GM12878 (cell line): ENCODE data around the gene PRDM15. TPM values are rescaled to one million over a fixed set of nuclear protein-coding genes. Genes with fewer than 3 reads are reported as not detected.

Source experiments
- ATAC-seq: fragments of 200-7000 bp; cut with Tn5 transposase; 3 replicates; pipeline ENCODE4 v1.9.1; 2020; ENCODE audit warnings: mild to moderate bottlenecking, moderate library complexity
- BruUV-seq: library from RNA; stranded (reverse); fragments of 400-500 nt; replicated peaks from 2 replicates; lab custom pipeline; 2021; lab: Mats Ljungman, UMichigan
- CTCF ChIA-PET: fragments of 300-600 bp; sonication (Branson Sonifier 250); formaldehyde crosslinking; extraction: SDS; loops from one replicate; lab custom pipeline; 2021; ENCODE audit warnings: inconsistent platforms; lab: Yijun Ruan, JAX
- POLR2A ChIA-PET: fragments of 350-600 bp; formaldehyde crosslinking; extraction: SDS; loops from one replicate; lab custom pipeline; 2021; ENCODE audit warnings: inconsistent platforms; lab: Charles Lee
- RAD21 ChIA-PET: fragments of 300-600 bp; sonication (Branson Sonifier 250); formaldehyde crosslinking; loops from one replicate; lab custom pipeline; 2023; ENCODE audit warnings: antibody characterized with exemption; ENCODE audit not compliant: unreplicated experiment; lab: Charles Lee
- SMC1A ChIA-PET: fragments of 300-600 bp; sonication (Branson Sonifier 250); formaldehyde crosslinking; loops from one replicate; lab custom pipeline; 2023; ENCODE audit not compliant: unreplicated experiment, uncharacterized antibody; lab: Charles Lee
- DNase-seq: peaks from one replicate; pipeline ENCODE4 v3.0.0-alpha.2; 2011; ENCODE audit warnings: low read depth, low spot score
- FAIRE-seq: peaks from 3 replicates; lab custom pipeline; 2011; peaks lifted over from hg19 to GRCh38; lab: Jason Lieb, UNC
- H2AFZ ChIP-seq: 2 replicates; pipeline ENCODE4 v1.6.0; 2011; ENCODE audit warnings: low read depth, low read length, control low read depth; ENCODE audit not compliant: control insufficient read depth
- H3K27ac ChIP-seq: 2 replicates; pipeline ENCODE4 v1.5.1; 2011; ENCODE audit warnings: control low read depth; ENCODE audit not compliant: control insufficient read depth, insufficient read depth
- H3K27me3 ChIP-seq, 2 experiments: replicated peaks in 1 of 2; 2 replicates each; pipeline versions ENCODE4 v1.6.0 to v1.6.1; 2011; ENCODE audit warnings: low read length in 1 of 2; ENCODE audit not compliant: control insufficient read depth in 2 of 2, insufficient read depth in 2 of 2
- H3K36me3 ChIP-seq, 2 experiments: 2 replicates each; pipeline ENCODE4 v1.5.1; 2011; ENCODE audit warnings: low read length in 1 of 2; ENCODE audit not compliant: control insufficient read depth in 2 of 2, insufficient read depth in 2 of 2
- H3K4me1 ChIP-seq: 2 replicates; pipeline ENCODE4 v1.6.1; 2011; ENCODE audit warnings: mild to moderate bottlenecking, low read length, moderate library complexity, mixed read lengths; ENCODE audit not compliant: control insufficient read depth, insufficient read depth
- H3K4me2 ChIP-seq: 2 replicates; pipeline ENCODE4 v1.6.0; 2011; ENCODE audit warnings: control low read depth; ENCODE audit not compliant: control insufficient read depth, insufficient read depth
- H3K4me3 ChIP-seq: fragments of 200-600 bp; sonication (generic); 2 replicates; pipeline ENCODE4 v1.5.1; 2016
- H3K79me2 ChIP-seq: 2 replicates; pipeline ENCODE4 v1.6.0; 2011; ENCODE audit warnings: low read length; ENCODE audit not compliant: control insufficient read depth, insufficient read depth
- H3K9ac ChIP-seq: 2 replicates; pipeline ENCODE4 v1.8.0; 2011; ENCODE audit warnings: low read length, control low read depth, mixed read lengths; ENCODE audit not compliant: control insufficient read depth, insufficient read depth
- H3K9me3 ChIP-seq: replicated peaks from 3 replicates; pipeline ENCODE4 v1.5.1; 2011; ENCODE audit warnings: mild to moderate bottlenecking, low read length; ENCODE audit not compliant: control insufficient read depth, insufficient read depth
- H4K20me1 ChIP-seq: 2 replicates; pipeline ENCODE4 v1.6.0; 2011; ENCODE audit not compliant: control insufficient read depth, insufficient read depth
- BHLHE40 ChIP-seq, 2 experiments: fragments of 450-650 bp in 1 of 2; IDR thresholded peaks; 2 replicates each; pipeline ENCODE4 v1.6.1; 2011 to 2017; ENCODE audit warnings: low read depth in 2 of 2, borderline replicate concordance in 1 of 2, improper control_type of control experiment in 1 of 2, low read length in 1 of 2, mild to moderate bottlenecking in 1 of 2
- E4F1 ChIP-seq: fragments of 450-650 bp; IDR thresholded peaks from 2 replicates; pipeline ENCODE4 v1.6.1; 2018; ENCODE audit warnings: borderline replicate concordance, mild to moderate bottlenecking; ENCODE audit not compliant: partially characterized antibody
- FOXK2 ChIP-seq: fragments of 450-650 bp; IDR thresholded peaks from 2 replicates; pipeline ENCODE4 v1.6.1; 2017; ENCODE audit warnings: mild to moderate bottlenecking, moderate library complexity
- HDGF ChIP-seq: fragments of 450-650 bp; IDR thresholded peaks from 2 replicates; pipeline ENCODE4 v1.6.1; 2016; ENCODE audit warnings: antibody characterized with exemption
- IKZF1 ChIP-seq: fragments of 450-650 bp; conservative IDR thresholded peaks from 2 replicates; pipeline ENCODE4 v1.6.1; 2017; ENCODE audit warnings: antibody characterized with exemption, mild to moderate bottlenecking
- MXI1 ChIP-seq: fragments of 150-350 bp; IDR thresholded peaks from 2 replicates; pipeline ENCODE4 v1.6.1; 2011; ENCODE audit warnings: low read depth, mild to moderate bottlenecking, inconsistent platforms, low read length, improper control_type of control experiment
- NBN ChIP-seq: fragments of 450-650 bp; IDR thresholded peaks from 2 replicates; pipeline ENCODE4 v1.6.1; 2016
- NFIC ChIP-seq: IDR thresholded peaks from 2 replicates; pipeline ENCODE4 v1.6.1; 2012; ENCODE audit warnings: low read depth, mild to moderate bottlenecking, inconsistent platforms, low read length, moderate library complexity
- RAD51 ChIP-seq: fragments of 450-650 bp; IDR thresholded peaks from 2 replicates; pipeline ENCODE4 v1.6.1; 2016; ENCODE audit warnings: moderate library complexity, mild to moderate bottlenecking, inconsistent platforms
- YY1 ChIP-seq: IDR thresholded peaks from 2 replicates; pipeline ENCODE4 v1.6.1; 2011; ENCODE audit warnings: low read depth, mild to moderate bottlenecking, low read length
- WGBS: methylation state at CpG from one replicate; pipeline ENCODE4 v1.1.6; 2016; ENCODE audit warnings: low lambda C conversion rate; ENCODE audit not compliant: insufficient replicate concordance, insufficient coverage; ENCODE audit errors: missing lambda C conversion rate; 5-methylcytosine and 5-hydroxymethylcytosine counted together
- in situ Hi-C: fragments of 300-500 bp; cut with MboI; formaldehyde crosslinking; loops from 9 replicates; pipeline ENCODE4 v1.14.3; 2018; ENCODE audit warnings: mixed read lengths
- intact Hi-C: fragments of 100-400 bp; cut with micrococcal nuclease; formaldehyde crosslinking; loops from one replicate; pipeline ENCODE4 v1.14.2; 2022; ENCODE audit not compliant: unreplicated experiment
- polyA plus RNA-seq, 11 experiments: library from polyadenylated mRNA; depleted of rRNA in 4 of 11; unstranded in 6 of 11; stranded (reverse) in 5 of 11; fragments of >200 nt; fragmentation: Nextera tagmentation in 4 of 11; fragmentation: Illumina TruSeq in 1 of 11; extraction: Ambion mirVana in 4 of 11; extraction: Trizol in 1 of 11; gene quantifications; 1 replicate in 1 of 11; 2 replicates in 10 of 11; pipeline versions ENCODE4 v1.2.1 to v1.2.3, GENCODE V29; 2011 to 2016; ENCODE audit warnings: inconsistent platforms in 2 of 11, missing spikeins in 2 of 11, low read depth in 1 of 11
- total RNA-seq, 4 experiments: library from RNA; depleted of rRNA in 3 of 4; stranded (reverse); fragments of >200 nt in 3 of 4; fragmentation: Illumina TruSeq in 1 of 4; extraction: Trizol in 1 of 4; gene quantifications; 2 replicates each; pipeline versions ENCODE4 v1.2.1 to v1.2.3, GENCODE V29; 2013 to 2021
- TF ChIP-seq, protein P1 (sequence below), 3 experiments: IDR thresholded peaks in 2 of 3; conservative IDR thresholded peaks in 1 of 3; 2 replicates each; pipeline ENCODE4 v1.5.1; 2011; ENCODE audit warnings: low read depth in 3 of 3, low read length in 3 of 3, mild to moderate bottlenecking in 3 of 3, control low read depth in 2 of 3, moderate library complexity in 2 of 3, inconsistent platforms in 1 of 3, mixed read lengths in 1 of 3; ENCODE audit not compliant: control insufficient read depth in 2 of 3, insufficient read depth in 1 of 3; ENCODE audit errors: extremely low read depth in 1 of 3
- TF ChIP-seq, protein P2 (sequence below): IDR thresholded peaks from 2 replicates; pipeline ENCODE4 v1.6.1; 2012; ENCODE audit warnings: low read depth, low read length, improper control_type of control experiment
- TF ChIP-seq, protein P3 (sequence below): IDR thresholded peaks from 2 replicates; pipeline ENCODE4 v1.6.1; 2012; ENCODE audit warnings: improper control_type of control experiment, low read depth, low read length; ENCODE audit not compliant: insufficient replicate concordance

Gene PRDM15
- total and polyA plus RNA-seq, 10 of the 15 experiments (the other 5 are each of a cell fraction or from before 2014, with no cell fraction given) = 2.2 to 16.0 (median 8.6) TPM

DNA sequence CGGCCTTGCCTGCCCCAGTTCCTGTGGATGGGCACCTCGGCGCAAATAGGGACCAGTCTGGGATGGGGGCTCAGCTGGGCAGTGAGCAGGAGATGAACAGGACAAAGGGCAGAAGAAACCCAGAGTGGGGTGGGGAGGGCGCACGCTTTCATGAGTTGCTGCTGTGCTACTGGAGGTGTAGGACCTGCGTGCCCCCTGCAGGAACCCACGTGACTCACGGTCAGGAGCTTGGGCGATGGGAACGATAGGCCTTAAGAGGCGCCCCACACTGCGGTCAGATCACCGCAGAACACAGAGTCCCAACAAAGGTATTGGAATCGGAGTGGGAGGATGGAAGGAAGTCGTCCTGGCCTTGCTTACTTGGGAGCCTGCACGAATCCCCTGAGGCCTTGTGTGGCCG is 17.2 kb downstream of the PRDM15 start:
- SMC1A ChIA-PET = interaction anchor here (0.9 to 3.0 kb wide), 3 partner anchors 10 to 255 kb away, joined by 3 to 18 read pairs (median 4); no protein-coding TSS in a partner anchor
- Histone ChIP-seq H3K36me3 (peaks cover 11 to 15% of the 10 kb centered on the region in 2 experiments), H2AFZ (no peak overlapping the region; the same call in 1 of the 2 replicates), H3K9ac (peak overlapping the region; percentile 79), H3K27ac (peak overlapping the region; percentile 91), H3K27me3 (no peaks in the 10 kb centered on the region), H3K79me2 (peaks cover 45% of the 10 kb centered on the region), H3K9me3 (no peaks in the 10 kb centered on the region), H4K20me1 (no peaks in the 10 kb centered on the region), H3K4me2 (peak overlapping the region; percentile 73), H3K4me3 (peak overlapping the region; percentile 58), H3K4me1 (peaks cover 51% of the 10 kb centered on the region)
- in situ Hi-C loops = no loop called here
- intact Hi-C loops = loop anchor here (5.0 to 10.0 kb wide), 3 partner anchors 45 to 497 kb away; partner anchors contain the start of gene MX2
- ATAC-seq (peak; percentile 49), DNase-seq (no peak), FAIRE-seq (no peak)
- BruUV-seq = no TSS peak
- WGBS = 21% methylated on average over 17 of the region's 17 CpGs
- CTCF ChIA-PET = interaction anchor here (0.8 to 3.1 kb wide), 8 partner anchors 10 to 579 kb away, joined by 4 to 23 read pairs (median 6); partner anchors contain the start of gene PRDM15
- POLR2A ChIA-PET = no interaction called here
- RAD21 ChIA-PET = interaction anchor here (0.5 to 3.3 kb wide), 7 partner anchors 16 to 371 kb away, joined by 3 to 14 read pairs (median 3); partner anchors contain the start of gene RIPK4
- peak; percentile 16; the same call in 1 of the 2 replicates for TF ChIP-seq IKZF1
- 0 out of 2 replicates have a peak, but pooled peaks have one; percentile 9 for TF ChIP-seq NBN
- peak; percentile 75; the same call in 1 of the 2 replicates for TF ChIP-seq HDGF
- TF ChIP-seq E4F1 = no peak
- TF ChIP-seq, protein P1, sequence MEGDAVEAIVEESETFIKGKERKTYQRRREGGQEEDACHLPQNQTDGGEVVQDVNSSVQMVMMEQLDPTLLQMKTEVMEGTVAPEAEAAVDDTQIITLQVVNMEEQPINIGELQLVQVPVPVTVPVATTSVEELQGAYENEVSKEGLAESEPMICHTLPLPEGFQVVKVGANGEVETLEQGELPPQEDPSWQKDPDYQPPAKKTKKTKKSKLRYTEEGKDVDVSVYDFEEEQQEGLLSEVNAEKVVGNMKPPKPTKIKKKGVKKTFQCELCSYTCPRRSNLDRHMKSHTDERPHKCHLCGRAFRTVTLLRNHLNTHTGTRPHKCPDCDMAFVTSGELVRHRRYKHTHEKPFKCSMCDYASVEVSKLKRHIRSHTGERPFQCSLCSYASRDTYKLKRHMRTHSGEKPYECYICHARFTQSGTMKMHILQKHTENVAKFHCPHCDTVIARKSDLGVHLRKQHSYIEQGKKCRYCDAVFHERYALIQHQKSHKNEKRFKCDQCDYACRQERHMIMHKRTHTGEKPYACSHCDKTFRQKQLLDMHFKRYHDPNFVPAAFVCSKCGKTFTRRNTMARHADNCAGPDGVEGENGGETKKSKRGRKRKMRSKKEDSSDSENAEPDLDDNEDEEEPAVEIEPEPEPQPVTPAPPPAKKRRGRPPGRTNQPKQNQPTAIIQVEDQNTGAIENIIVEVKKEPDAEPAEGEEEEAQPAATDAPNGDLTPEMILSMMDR (IDR thresholded peaks at IDR 0.05 in 2 of 3, conservative IDR thresholded peaks at IDR 0.05 in 1 of 3; ENCODE audit: control insufficient read depth in 2 of 3, extremely low read depth in 1 of 3, insufficient read depth in 1 of 3, low read depth in 3 of 3, low read length in 3 of 3) = peak; percentile 43 to 60 (median 49); a peak in 5 of 6 replicates
- TF ChIP-seq MXI1 = no peak
- TF ChIP-seq, protein P2, sequence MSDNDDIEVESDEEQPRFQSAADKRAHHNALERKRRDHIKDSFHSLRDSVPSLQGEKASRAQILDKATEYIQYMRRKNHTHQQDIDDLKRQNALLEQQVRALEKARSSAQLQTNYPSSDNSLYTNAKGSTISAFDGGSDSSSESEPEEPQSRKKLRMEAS = no peak
- TF ChIP-seq FOXK2 = no peak
- TF ChIP-seq, protein P3, sequence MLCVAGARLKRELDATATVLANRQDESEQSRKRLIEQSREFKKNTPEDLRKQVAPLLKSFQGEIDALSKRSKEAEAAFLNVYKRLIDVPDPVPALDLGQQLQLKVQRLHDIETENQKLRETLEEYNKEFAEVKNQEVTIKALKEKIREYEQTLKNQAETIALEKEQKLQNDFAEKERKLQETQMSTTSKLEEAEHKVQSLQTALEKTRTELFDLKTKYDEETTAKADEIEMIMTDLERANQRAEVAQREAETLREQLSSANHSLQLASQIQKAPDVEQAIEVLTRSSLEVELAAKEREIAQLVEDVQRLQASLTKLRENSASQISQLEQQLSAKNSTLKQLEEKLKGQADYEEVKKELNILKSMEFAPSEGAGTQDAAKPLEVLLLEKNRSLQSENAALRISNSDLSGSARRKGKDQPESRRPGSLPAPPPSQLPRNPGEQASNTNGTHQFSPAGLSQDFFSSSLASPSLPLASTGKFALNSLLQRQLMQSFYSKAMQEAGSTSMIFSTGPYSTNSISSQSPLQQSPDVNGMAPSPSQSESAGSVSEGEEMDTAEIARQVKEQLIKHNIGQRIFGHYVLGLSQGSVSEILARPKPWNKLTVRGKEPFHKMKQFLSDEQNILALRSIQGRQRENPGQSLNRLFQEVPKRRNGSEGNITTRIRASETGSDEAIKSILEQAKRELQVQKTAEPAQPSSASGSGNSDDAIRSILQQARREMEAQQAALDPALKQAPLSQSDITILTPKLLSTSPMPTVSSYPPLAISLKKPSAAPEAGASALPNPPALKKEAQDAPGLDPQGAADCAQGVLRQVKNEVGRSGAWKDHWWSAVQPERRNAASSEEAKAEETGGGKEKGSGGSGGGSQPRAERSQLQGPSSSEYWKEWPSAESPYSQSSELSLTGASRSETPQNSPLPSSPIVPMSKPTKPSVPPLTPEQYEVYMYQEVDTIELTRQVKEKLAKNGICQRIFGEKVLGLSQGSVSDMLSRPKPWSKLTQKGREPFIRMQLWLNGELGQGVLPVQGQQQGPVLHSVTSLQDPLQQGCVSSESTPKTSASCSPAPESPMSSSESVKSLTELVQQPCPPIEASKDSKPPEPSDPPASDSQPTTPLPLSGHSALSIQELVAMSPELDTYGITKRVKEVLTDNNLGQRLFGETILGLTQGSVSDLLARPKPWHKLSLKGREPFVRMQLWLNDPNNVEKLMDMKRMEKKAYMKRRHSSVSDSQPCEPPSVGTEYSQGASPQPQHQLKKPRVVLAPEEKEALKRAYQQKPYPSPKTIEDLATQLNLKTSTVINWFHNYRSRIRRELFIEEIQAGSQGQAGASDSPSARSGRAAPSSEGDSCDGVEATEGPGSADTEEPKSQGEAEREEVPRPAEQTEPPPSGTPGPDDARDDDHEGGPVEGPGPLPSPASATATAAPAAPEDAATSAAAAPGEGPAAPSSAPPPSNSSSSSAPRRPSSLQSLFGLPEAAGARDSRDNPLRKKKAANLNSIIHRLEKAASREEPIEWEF = no peak
- no peak for TF ChIP-seq YY1
- TF ChIP-seq NFIC = no peak
- TF ChIP-seq BHLHE40 (IDR thresholded peaks at IDR 0.05; ENCODE audit: borderline replicate concordance in 1 of 2, low read depth in 2 of 2, low read length in 1 of 2) = peak; percentile 12 to 66; a peak in 1 of 4 replicates
- peak; percentile 74 for TF ChIP-seq RAD51
